Measurements from ENCODE around the gene SRSF9. TPM values are rescaled to one million over a fixed set of nuclear protein-coding genes. Genes with fewer than 3 reads are reported as not detected.
"Not testable (repeated sequence)": the region's sequence is repeated elsewhere in the genome, so short reads cannot be mapped to it uniquely, and the experiment has no call there.

The SRSF9 gene
- total RNA-seq, 2 experiments from 2014 or later, result 195 to 240 TPM

- H3K4me3 Mint-ChIP-seq, result peak overlapping the region; percentile 84
- H3K9me3 Mint-ChIP-seq (ENCODE audit: low read depth), result no peaks in the 10 kb centered on the region
- peaks cover 17% of the 10 kb centered on the region for H3K36me3 Mint-ChIP-seq
- DNase-seq (no peak), ATAC-seq (peak; percentile 0)
- peaks cover 30% of the 10 kb centered on the region for H3K4me1 Mint-ChIP-seq
- CTCF ChIA-PET, result interaction anchor here (0.9 to 5.3 kb wide), 7 partner anchors 21 to 65 kb away, joined by 3 to 29 read pairs (median 4); partner anchors contain the start of genes COX6A1 and SRSF9
- H3K27ac Mint-ChIP-seq, result peak overlapping the region; percentile 54
- no peaks in the 10 kb centered on the region for H3K27me3 Mint-ChIP-seq
These were observed 25.7 kb upstream of the SRSF9 start for GRCh38 chr12:120495186-120495730.

GRCh38 chr12:120490833-120491512 is 21.4 kb upstream of the SRSF9 start:
- CTCF ChIA-PET, result interaction anchor here (0.9 to 4.5 kb wide), 4 partner anchors 9 to 51 kb away, joined by 3 to 22 read pairs (median 8); partner anchors contain the start of gene SRSF9
- Mint-ChIP-seq H3K4me3 (no peak overlapping the region), H3K27me3 (no peaks in the 10 kb centered on the region), H3K36me3 (no peaks in the 10 kb centered on the region), H3K4me1 (peaks cover 9% of the 10 kb centered on the region), H3K9me3 (ENCODE audit: low read depth) (no peaks in the 10 kb centered on the region), H3K27ac (no peak overlapping the region)
- DNase-seq (no peak), ATAC-seq (no peak)

GRCh38 chr12:120490325-120490724 is 20.8 kb upstream of the SRSF9 start:
- Mint-ChIP-seq H3K9me3 (ENCODE audit: low read depth) (no peaks in the 10 kb centered on the region), H3K27me3 (no peaks in the 10 kb centered on the region), H3K4me3 (no peak overlapping the region), H3K27ac (no peak overlapping the region), H3K36me3 (no peaks in the 10 kb centered on the region), H3K4me1 (peaks cover 6% of the 10 kb centered on the region)
- no peak for ATAC-seq
- CTCF ChIA-PET, result interaction anchor here (2.8 to 4.5 kb wide), 2 partner anchors 13 to 21 kb away, joined by 10 to 22 read pairs; partner anchors contain the start of gene SRSF9
- no peak for DNase-seq

- H3K27ac Mint-ChIP-seq, result no peak overlapping the region
- DNase-seq (no peak), ATAC-seq (no peak)
- no peak overlapping the region for H3K4me3 Mint-ChIP-seq
- no peaks in the 10 kb centered on the region for H3K27me3 Mint-ChIP-seq
- no peaks in the 10 kb centered on the region for H3K9me3 Mint-ChIP-seq (ENCODE audit: low read depth)
- CTCF ChIA-PET, result interaction anchor here (1.9 to 4.5 kb wide), 2 partner anchors 19 to 23 kb away, joined by 5 to 22 read pairs; partner anchors contain the start of gene SRSF9
- H3K4me1 Mint-ChIP-seq, result no peaks in the 10 kb centered on the region
- H3K36me3 Mint-ChIP-seq, result no peaks in the 10 kb centered on the region
These were observed 19.5 kb upstream of the SRSF9 start for GRCh38 chr12:120489018-120489417.

GRCh38 chr12:120488057-120488640 is 18.6 kb upstream of the SRSF9 start:
- no peak overlapping the region for H3K27ac Mint-ChIP-seq
- H3K4me3 Mint-ChIP-seq, result no peak overlapping the region
- H3K9me3 Mint-ChIP-seq (ENCODE audit: low read depth), result no peaks in the 10 kb centered on the region
- DNase-seq (no peak), ATAC-seq (no peak)
- no peaks in the 10 kb centered on the region for H3K36me3 Mint-ChIP-seq
- H3K27me3 Mint-ChIP-seq, result no peaks in the 10 kb centered on the region
- CTCF ChIA-PET, result interaction anchor here (0.9 to 1.9 kb wide), 2 partner anchors 18 to 22 kb away, joined by 3 to 5 read pairs; partner anchors contain the start of gene SRSF9
- H3K4me1 Mint-ChIP-seq, result no peaks in the 10 kb centered on the region

GRCh38 chr12:120487552-120487951 is 18.0 kb upstream of the SRSF9 start:
- H3K27ac Mint-ChIP-seq; H3K4me1 Mint-ChIP-seq; H3K9me3 Mint-ChIP-seq (ENCODE audit: low read depth); ATAC-seq; DNase-seq; H3K36me3 Mint-ChIP-seq; H3K4me3 Mint-ChIP-seq; H3K27me3 Mint-ChIP-seq: not testable (repeated sequence)
- CTCF ChIA-PET, result interaction anchor here (0.8 to 1.9 kb wide), 3 partner anchors 9 to 21 kb away, joined by 3 to 5 read pairs (median 3); partner anchors contain the start of gene SRSF9

- ATAC-seq (no peak), DNase-seq (no peak)
- Mint-ChIP-seq H3K27ac (no peak overlapping the region), H3K36me3 (peaks cover 2% of the 10 kb centered on the region), H3K4me1 (peaks cover 2% of the 10 kb centered on the region), H3K9me3 (ENCODE audit: low read depth) (no peaks in the 10 kb centered on the region), H3K27me3 (no peaks in the 10 kb centered on the region), H3K4me3 (no peak overlapping the region)
- CTCF ChIA-PET, result interaction anchor here (1.0 to 1.7 kb wide), 2 partner anchors 10 to 13 kb away, joined by 3 to 5 read pairs; no protein-coding TSS in a partner anchor
These were observed 16.7 kb upstream of the SRSF9 start for GRCh38 chr12:120485961-120486881.

GRCh38 chr12:120483621-120484020 is 14.1 kb upstream of the SRSF9 start:
- CTCF ChIA-PET, result interaction anchor here (1.0 to 3.9 kb wide), 3 partner anchors 13 to 203 kb away, joined by 3 to 13 read pairs (median 5); partner anchors contain the start of genes MLEC and SRSF9
- peaks cover 14% of the 10 kb centered on the region for H3K4me1 Mint-ChIP-seq
- no peak for DNase-seq
- peaks cover 2% of the 10 kb centered on the region for H3K36me3 Mint-ChIP-seq
- no peak overlapping the region for H3K4me3 Mint-ChIP-seq
- H3K9me3 Mint-ChIP-seq (ENCODE audit: low read depth), result no peaks in the 10 kb centered on the region
- ATAC-seq, result no peak
- no peak overlapping the region for H3K27ac Mint-ChIP-seq
- no peaks in the 10 kb centered on the region for H3K27me3 Mint-ChIP-seq

GRCh38 chr12:120481022-120481767 is 11.6 kb upstream of the SRSF9 start:
- H3K36me3 Mint-ChIP-seq, result peaks cover 2% of the 10 kb centered on the region
- H3K4me1 Mint-ChIP-seq, result peaks cover 14% of the 10 kb centered on the region
- no peak for DNase-seq
- H3K27ac Mint-ChIP-seq, result no peak overlapping the region
- ATAC-seq, result peak; percentile 51
- no peaks in the 10 kb centered on the region for H3K27me3 Mint-ChIP-seq
- H3K4me3 Mint-ChIP-seq, result no peak overlapping the region
- no peaks in the 10 kb centered on the region for H3K9me3 Mint-ChIP-seq (ENCODE audit: low read depth)
- CTCF ChIA-PET, result interaction anchor here (1.2 to 3.9 kb wide), 3 partner anchors 11 to 15 kb away, joined by 3 to 13 read pairs (median 3); partner anchors contain the start of genes DYNLL1 and SRSF9

GRCh38 chr12:120480211-120480610 is 10.7 kb upstream of the SRSF9 start:
- no peak overlapping the region for H3K27ac Mint-ChIP-seq
- CTCF ChIA-PET, result interaction anchor here (1.0 to 1.4 kb wide), 2 partner anchors 14 to 48 kb away, joined by 3 read pairs; no protein-coding TSS in a partner anchor

GRCh38 chr12:120479458-120479857 is 9.9 kb upstream of the SRSF9 start:
- Mint-ChIP-seq H3K27me3 (no peaks in the 10 kb centered on the region), H3K36me3 (peaks cover 2% of the 10 kb centered on the region), H3K9me3 (ENCODE audit: low read depth) (no peaks in the 10 kb centered on the region), H3K27ac (no peak overlapping the region), H3K4me3 (no peak overlapping the region), H3K4me1 (peaks cover 14% of the 10 kb centered on the region)
- CTCF ChIA-PET, result interaction anchor here (0.7 to 1.4 kb wide), 4 partner anchors 13 to 104 kb away, joined by 3 read pairs; no protein-coding TSS in a partner anchor
- DNase-seq, result no peak
- ATAC-seq, result no peak

More at GRCh38 chr12:120480211-120480610, 10.7 kb upstream of the SRSF9 start:
- no peak overlapping the region for H3K4me3 Mint-ChIP-seq
- no peak for ATAC-seq
- DNase-seq, result no peak
- no peaks in the 10 kb centered on the region for H3K27me3 Mint-ChIP-seq
- peaks cover 14% of the 10 kb centered on the region for H3K4me1 Mint-ChIP-seq
- no peaks in the 10 kb centered on the region for H3K9me3 Mint-ChIP-seq (ENCODE audit: low read depth)
- H3K36me3 Mint-ChIP-seq, result peaks cover 2% of the 10 kb centered on the region

- ATAC-seq (no peak), DNase-seq (no peak)
- Mint-ChIP-seq H3K4me3 (no peak overlapping the region), H3K9me3 (ENCODE audit: low read depth) (no peaks in the 10 kb centered on the region), H3K4me1 (peaks cover 15% of the 10 kb centered on the region), H3K27ac (no peak overlapping the region), H3K36me3 (no peaks in the 10 kb centered on the region), H3K27me3 (no peaks in the 10 kb centered on the region)
- CTCF ChIA-PET, result interaction anchor here (0.9 to 2.3 kb wide), 2 partner anchors 9 to 183 kb away, joined by 3 to 5 read pairs; partner anchors contain the start of gene RNU4-1
These were observed 6.1 kb upstream of the SRSF9 start for GRCh38 chr12:120475643-120476042.

All from activated CD8-positive, alpha-beta memory T cell treated with anti-CD3 and anti-CD28 coated beads, Interleukin-2, amount 10 ng/mL, durations not matched to agents 7 days and 5 days (primary cell).